HS-27A (cell line): ENCODE measurements around the gene STARD8.
"Not testable (repeated sequence)": the region's sequence is repeated elsewhere in the genome, so short reads cannot be mapped to it uniquely, and the experiment has no call there.

Experiments used
- DNase-seq: peaks from one replicate; pipeline ENCODE4 v3.0.0-alpha.2; 2012; ENCODE audit warnings: low read depth, missing footprints

Gene STARD8

DNA sequence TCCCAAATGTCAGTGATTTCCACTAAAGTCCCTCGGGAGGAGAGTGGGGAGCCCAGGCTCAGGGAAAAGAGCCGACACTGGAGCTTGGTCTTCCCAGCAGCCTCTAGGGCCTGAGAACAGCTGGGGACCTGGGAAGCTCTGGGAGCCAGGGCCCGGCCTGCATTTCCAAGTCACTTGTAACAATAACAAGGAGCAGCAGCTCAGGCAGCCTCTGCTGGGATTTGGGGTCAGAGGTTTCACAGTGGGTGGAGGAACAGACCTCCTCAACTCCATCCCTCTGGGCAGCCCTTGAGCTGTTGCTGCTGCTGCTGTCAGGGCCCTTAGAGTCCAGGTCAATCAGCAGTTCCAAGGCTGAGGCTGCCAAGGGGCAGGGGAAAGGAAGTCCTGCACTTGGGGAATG, 11.1 kb downstream of the STARD8 start:
- DNase-seq: no peak

DNA sequence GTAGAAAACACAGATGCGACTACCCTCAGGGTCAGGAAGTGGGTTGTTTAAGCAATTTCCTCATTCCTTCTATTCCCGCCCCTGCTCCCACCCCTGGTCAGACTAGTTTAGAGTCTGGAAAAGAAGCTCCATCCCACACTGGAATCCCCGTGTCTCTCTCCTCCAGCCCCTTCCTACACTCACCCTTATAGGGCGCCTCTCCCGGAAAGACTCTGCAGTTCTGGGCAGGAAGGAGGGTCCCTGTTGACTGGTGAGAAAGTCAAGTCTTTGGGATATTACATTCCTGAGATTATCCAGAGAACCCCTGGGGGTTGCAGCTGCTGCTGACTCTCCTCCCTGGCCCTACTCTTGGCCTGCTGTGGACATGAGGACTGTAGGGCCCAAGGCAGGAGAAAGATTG, 11.9 kb downstream of the STARD8 start:
- no peak for DNase-seq

DNA sequence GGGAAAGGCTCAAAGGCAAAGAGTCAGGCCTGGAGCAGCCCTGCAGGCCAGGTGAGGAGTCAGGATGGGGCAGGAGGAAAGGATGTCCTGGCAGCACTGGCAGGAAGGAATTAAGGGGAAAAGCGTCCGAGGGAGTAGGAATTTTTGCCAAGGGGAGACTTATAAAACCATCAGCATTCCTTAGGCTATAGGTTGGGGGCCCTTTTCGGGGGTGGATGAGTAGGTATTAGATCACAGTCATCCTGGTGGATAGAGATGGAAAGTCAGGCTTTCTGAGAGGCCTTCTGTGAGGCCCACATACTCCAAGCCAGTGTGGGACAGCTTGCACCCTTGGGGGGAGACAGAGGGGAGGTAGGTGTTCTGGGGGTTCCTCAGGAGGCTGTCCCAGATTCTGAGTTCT, 12.3 kb downstream of the STARD8 start:
- DNase-seq: no peak

DNA sequence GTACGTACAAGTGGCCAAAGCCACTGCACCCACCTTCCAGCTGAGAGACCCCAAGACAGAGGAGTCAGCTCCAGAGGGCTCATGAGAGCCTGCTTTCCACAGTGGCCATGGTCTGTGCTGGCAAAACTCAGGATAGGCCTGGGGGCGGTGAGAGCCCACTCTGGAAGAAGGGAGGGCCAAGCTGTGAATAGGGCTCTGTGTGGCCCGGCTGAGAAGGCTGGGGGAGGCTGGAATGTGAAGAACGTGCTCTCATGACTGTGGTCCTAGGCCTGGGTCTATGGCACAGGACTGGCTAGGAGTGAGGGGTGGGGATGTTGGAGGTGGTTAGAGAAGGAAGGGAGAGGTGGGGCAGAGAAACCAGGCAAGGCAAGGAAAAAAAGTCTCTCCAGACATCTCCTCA, 13.3 kb downstream of the STARD8 start:
- DNase-seq: no peak

DNA sequence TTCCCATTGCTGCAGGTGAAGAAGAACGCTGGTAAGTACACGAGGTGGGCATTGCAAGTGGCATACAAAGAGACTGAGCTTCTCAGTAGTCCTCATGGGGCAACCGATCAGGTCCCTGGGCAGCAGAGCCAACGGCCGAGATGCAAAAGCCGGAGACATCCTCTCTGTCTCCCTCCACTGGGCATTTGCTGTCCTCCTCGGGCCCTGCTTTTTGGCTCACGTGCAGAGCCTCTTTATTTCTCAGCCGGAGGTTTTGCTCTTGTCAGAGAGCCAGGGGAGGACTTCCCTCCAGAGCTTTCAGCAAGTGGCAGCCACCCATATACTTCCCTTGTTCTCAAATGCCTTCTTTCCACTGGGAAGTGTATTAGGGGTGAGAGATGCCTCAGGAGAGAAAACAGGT, 18.0 kb downstream of the STARD8 start:
- no peak for DNase-seq

DNA sequence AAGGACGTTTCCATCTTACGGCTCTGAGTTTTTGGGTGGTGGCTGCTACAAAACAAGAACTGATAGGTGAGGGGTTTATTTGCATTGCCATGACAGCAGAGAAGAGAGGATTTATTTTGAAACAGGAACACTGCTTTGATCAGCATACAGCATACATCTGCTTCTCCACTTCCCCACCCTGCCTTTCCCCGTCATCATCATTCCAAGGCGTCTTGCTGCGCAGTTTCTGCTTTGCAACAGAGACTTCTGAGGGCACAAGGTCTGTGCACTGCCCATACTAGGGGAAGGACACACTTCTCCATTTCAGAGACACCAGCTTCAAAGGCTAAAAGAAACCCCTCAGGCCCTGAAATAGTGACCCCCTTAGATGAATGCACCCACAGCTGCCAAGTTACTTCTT, 19.1 kb downstream of the STARD8 start:
- DNase-seq: no peak

DNA sequence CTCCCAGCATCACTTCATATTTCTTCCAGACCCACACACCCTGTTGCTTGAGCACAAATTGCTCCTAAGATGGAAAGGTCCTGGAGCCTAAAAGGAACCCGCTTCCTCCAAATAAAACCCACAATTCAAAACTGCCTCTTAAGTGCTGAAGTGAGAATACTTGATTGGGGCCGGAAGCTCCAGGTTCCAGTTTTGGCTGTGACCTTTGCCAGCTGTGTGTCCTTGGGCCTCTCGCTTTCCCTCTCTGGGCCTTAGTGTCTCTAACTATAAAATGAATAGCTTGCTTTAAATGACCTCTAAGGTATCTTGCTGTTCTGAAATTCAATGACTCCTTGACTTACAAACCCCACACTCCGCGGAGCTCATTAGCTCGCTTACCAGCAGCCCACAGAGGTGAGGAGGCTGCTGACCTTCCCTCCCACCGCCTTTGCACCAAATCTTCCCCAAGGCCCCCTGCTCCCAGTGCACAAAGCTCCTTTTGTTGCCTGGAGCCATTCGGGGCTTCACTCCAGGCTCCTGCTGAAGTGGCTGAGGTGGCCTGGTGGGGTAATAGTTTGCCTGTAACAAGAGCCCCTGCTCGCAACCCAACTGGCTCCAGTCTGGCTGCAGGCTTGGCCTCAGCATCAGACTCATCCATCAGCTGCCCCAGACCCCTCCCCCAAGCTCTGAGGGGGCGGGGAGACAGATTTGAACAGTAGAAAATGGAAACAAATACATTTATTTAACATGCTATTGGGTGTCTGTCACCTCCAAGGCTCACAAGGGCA, 21.8 kb downstream of the STARD8 start:
- DNase-seq: no peak

DNA sequence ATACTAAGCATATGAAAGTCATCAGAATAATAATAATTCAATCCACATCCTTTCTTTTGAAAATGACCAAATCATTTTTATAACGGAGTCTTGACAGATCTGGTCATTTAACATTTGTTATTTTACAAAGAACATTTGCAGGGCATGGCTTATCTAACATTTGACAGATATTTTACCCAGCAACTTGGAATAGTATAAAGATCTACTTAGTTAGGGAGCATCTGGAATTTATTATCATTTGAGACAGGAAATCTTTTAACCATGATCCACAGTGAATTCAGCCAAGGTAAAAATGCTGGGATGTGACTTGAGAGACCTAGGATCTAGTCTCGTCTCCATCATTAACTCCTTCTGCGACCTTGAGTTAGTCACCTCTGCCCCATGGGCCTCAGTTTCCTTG, 22.4 kb downstream of the STARD8 start:
- DNase-seq: no peak

DNA sequence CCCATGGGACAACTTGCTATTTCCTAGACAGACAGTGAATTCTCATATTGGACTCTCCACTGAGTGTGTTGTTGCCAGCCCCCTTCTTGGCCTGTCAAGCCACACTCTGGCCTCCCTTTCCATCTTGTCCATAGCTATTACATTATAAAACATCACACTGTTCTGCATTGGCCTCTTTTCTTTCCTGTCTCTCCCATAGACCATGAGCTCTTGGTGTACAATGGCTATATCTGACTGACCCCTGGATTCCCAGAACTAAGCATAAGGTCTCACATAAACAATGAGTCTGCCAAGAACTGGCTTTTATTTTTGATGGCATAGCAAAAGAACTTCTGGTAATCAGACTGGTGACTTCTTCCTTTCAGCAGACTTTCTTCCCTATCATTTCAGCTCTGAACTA, 23.8 kb downstream of the STARD8 start:
- no peak for DNase-seq

DNA sequence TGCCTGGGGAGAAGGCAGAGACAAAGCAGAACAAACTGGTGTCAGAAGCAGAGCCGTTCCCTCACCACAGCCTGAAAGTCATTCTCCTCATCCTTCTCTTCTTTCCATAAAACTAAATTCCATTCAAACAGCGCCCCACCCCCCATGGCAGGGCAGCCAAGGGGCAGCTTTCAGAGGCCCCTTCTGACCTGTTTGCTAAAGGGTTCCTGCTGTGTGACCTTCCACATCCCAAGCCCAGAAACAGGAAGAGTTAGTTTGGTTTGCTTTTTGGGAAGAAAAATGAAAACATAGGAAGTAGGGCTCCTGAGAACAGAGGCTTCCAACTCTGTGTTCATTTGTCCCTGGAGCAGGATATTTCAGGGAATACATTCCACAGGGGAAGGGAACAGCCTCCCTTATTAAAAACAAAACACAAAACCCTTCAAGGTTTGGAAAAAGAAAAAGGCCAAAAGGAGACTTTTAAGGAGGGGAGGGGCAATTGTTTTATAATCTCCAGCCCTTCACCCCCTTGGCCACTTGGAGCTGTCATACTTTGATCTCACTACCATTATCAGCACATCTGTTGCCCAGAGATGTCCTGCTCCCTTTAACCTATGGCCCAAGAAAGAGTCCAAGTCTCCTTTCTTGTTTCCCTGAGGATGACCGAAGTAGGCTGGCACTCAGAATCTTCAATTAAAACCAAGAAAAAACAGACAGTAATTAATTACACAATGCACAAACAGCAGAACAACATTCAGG, 25.3 kb downstream of the STARD8 start:
- DNase-seq: no peak

DNA sequence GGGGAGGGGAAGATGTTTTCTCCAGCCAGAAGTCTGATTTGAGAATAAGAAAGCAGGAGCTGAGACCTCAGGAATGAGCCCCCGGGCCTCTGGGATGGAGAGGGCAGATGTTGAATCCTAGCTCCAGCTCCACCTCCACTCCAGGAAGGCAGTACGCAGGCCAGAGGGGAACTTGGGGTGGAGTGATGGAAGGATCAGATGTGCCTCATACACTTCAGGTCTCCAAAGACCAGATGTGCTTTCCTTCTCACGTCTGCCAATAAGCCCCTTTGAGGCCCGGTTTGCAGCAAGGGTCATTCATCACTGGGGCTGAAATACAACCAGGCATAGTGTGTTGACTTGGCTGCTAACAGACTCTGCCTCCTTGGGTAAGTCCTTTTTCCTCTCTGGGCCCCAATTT, 28.1 kb downstream of the STARD8 start:
- no peak for DNase-seq

DNA sequence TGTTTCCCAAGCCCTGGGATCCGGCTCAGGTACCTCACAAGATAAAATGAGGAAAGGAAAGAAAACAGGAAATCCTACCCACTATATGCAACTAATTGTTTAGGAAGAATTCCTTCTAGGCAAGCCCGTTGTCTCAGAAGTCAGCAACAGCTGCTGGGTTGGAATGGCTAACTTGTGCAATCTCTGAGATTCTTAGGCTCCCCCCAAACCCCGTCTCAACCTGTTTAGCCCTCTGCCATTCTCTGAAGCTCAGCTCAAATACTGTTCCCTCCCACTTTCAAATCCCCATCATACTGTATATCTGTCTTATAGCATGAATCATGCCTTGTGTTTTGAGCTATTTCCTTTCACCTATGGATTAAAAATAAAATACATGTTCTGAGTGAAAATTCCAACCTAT, 28.9 kb downstream of the STARD8 start:
- no peak for DNase-seq

DNA sequence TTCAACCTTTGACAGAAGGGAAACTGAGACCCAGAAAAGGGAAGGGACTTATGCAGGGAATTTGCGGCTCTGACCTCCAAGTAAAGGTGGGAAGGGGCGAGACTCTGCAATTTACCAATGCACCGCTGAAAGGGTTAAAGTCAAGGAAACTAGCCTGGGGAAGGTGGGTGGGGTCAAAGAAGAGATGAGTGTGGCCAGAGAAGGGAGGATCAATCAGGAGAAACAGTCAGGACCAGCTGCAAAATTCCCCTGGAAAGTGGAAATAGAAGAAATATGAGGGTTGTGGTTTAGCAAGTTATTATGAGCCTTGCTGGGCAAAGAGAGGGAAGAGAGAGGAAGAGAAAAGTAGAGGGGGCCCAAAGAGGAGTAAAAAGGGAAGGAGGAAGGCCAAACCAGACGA, 30.5 kb downstream of the STARD8 start:
- no peak for DNase-seq

DNA sequence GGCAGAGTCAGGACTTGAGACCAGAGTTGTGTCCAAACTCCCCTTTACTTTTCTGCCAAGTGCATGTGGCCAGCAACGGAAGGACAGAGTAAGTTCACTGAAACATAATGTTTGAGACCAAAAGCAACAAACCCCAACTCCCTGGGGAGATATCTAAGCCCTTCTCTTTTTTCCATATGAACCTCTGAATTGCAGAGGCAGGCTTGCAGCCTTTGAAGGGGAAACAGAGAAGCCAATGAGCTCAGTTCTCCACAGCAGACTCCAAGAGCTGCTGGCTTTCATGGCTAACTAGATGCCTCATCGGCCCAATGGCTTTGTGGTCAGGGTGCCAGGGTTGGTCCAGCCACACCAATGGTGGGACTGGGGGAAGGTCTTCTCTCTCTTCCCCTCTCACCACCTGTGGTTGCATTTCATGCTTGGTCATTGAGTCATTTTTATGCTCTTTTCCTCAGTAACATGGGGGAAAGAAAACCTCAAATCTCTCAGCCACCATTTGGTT, 34.0 kb downstream of the STARD8 start:
- no peak for DNase-seq

DNA sequence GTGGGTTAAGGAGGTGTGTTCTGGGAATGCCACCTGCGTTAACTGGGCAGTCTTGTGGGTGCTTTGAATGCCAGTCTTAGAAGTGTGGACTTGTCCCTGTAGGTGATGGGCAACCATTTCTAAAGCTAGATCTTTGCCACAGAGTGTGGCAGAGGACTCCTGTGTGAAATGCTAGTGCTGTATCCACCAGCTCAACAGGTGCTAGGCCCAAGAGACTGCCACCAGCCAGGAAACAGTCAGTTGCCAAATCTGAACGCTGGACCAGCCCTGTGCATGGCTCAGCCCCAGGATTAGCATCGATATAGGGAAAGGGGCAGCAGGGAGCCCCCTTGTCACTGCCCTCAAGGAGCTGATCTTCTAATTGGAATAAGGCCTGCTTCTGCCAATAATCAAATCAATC, 35.3 kb downstream of the STARD8 start:
- no peak for DNase-seq

DNA sequence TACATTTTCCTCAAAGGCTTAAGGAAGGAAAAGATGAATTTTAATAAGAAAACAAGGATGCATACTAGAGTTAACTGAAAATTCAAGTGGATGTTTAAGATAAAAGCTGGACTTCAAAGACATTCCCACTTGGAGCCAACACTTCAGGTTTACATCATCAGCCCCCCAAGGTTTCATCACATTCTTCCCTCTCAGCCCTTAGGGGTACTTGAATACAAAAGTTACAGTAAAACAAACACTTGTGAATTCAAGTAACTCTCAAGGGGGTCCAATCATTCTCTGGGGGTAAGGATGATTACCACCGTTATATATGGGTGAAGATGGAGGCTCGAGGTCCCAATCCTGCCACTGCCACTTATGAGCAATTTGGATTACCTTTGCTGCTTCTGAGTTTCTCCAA, 36.1 kb downstream of the STARD8 start:
- DNase-seq: no peak

DNA sequence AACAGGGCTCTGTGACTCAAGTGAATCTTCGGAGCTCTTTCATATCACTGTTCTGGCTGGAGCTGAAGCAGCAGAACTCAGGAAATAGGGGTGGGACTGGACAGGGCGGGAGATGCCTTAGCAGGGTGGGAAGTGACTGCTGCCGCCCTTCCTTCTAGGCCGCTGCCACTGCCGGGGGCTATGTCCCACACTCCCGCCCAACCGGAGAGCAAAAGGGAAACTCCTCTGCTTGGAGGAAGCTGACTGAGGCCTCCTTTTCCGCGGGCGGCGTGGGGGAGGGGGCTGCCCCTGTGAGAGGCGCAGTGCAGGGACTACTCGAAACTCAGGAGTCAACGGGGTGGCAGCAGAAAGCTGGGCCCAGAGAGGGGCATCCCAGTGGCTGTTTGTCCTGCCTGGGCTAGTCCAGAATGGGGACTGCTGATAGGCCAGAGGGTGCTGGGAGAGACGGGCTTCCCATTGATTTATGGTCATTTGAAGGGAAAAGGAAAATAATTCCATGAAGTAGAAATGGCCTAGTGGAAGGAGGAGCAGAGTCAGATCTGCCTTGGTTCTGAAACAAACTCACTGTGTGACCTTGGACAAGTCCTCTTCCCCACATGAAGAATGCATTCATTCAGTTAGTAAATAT, 36.9 kb downstream of the STARD8 start:
- DNase-seq: no peak

DNA sequence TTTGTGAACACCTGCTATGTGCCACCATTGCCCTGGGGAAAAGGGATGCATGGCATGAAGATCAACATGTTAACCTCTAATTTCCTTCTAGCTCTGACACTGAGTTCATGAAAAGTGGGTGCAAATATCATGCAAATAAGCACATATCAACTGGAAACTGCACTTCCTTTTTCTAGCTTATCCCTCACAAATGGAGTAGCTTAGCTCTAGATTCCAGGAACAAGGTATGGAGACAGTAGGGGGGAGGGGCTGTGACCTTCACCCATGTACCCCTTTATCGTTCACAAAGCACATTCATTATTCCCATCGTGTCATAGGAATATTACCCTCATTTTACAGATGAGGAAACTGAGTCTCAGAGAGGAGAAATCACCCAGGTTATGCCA, 37.4 kb downstream of the STARD8 start:
- no peak for DNase-seq

DNA sequence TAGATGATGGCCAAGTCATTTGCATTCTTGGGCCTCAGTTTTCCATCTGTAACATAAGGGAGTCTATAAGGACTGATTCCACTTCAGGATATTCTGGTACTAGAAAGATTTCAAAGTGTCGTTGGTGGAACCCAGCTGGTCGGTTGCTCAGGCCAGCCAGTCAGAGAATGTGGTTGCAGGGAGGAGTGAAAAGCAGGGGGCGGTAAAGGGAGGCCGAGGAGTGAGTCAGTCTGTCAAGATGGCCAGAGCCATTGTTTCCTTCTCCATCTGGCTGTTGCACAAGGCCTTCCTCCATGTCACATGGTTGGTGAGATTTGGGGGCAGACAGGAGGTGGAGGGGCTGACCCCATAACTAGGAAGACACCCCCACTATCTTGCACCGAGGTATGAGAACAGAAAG, 38.2 kb downstream of the STARD8 start:
- DNase-seq: no peak

DNA sequence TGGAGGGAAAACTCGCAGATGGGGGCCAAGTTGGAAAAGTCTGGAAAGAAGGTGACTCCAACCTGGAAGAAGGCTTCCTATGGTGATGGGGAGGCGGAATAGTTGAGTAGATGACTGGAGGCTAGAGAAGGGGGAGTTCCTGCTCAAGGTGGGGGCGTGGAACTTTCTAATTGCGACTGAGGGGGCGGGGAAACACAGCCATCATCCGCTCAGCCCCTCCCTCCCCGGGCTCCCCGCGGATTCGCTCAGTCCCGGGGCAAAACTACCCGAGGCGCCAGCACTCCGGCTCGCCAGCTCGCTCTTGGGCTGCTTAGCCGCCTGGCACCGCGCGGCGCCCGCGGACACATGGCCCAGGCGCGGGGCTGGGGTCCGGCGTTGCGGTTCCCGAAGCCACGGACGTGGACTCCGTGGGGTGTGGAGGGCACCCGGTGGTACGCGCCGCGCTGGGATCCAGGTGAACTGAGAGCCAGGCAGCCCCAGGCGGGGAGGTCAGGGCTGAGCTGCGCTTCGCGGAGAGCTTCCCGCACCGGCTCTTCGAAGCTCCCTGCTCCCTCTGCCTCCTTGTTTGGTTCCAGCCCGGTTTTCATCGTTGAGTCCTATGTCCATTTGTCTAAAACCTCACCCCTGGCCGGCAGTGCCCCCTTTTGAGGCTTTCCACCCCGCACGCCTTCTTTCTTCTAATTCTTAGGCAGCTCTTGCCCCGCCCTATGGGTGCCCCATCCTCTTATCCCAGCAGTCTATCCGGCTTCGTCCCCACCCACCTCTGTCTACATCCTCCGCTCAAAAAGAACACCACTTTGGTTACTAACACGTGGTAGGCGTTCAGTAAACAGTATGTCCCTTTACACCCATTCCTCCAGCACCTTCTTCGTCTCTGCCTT, 38.9 kb downstream of the STARD8 start:
- DNase-seq: no peak

DNA sequence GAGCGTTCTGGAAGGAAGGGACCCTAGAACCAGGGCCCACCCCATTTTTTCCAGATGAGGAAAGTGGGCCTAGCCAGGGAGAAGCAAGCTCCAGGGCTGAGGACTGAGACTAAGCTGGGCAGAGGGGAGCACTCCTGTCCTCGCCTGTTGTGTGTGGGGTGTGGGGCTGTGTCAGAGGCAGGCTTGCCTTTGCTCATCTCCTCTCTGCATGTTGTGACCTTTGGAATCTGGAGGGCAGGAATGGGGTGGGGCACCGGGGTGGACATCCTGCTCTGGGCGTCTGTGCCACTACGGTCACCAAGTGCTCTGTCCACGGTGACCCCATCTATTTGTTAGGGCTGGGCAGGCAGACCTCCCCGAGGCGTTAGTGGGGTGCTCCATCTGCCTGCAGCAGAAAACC, 41.5 kb downstream of the STARD8 start:
- not testable (repeated sequence) for DNase-seq

DNA sequence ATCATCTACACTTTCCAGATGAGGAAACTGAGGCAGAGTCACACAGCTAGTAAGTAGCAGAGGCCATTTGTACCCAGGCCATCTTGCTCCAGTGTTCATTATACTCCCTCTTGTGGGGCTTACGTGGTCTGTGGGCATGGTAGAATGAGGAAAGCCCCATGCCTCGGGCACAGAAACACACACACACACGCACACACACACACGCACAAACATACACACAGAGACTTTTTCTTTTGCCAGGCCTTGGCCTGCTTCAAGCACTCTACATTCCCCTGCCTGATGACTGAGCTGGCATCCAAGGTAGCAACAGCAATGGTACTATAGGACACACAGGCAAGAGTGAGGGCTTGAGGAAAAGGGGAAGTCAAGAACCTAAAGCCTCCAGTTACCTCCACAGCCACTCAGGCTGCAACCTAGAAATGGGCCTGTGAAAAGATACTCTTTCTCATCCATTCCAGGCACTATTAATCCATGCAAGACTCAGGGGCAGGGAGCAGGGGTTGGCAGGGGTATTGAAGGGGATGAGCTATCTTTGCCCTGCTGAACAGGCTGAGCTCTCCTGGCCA, 43.6 kb downstream of the STARD8 start:
- no peak for DNase-seq
